ENCODE measurements around the gene TCHHL1. TPM values are rescaled to one million over a fixed set of nuclear protein-coding genes. Genes with fewer than 3 reads are reported as not detected.

Gene TCHHL1
- not detected in 2 replicates for total RNA-seq

- Mint-ChIP-seq H3K9me3 (peaks cover 5% of the 10 kb centered on the region), H3K4me1 (ENCODE audit: low read depth) (no peaks in the 10 kb centered on the region), H3K36me3 (ENCODE audit: low read depth) (no peaks in the 10 kb centered on the region), H3K4me3 (no peak within 1 kb of the TSS), H3K27me3 (ENCODE audit: insufficient read depth) (peaks cover 29% of the 10 kb centered on the region), H3K27ac (no peak within 1 kb of the TSS)
- intact Hi-C loops (cut with micrococcal nuclease), result no loop called here
- DNase-seq (ENCODE audit: low spot score), result no peak
Measured at GRCh38 chr1:152089014-152089674, at the start of gene TCHHL1. Gene TCHHL1, minus strand, starts transcription at chr1:152089064. Its CDS starts 921 bp downstream, at chr1:152088143.

GRCh38 chr1:152137215-152137614 is 48.4 kb upstream of the TCHHL1 start:
- H3K27ac Mint-ChIP-seq, result no peak overlapping the region
- no peaks in the 10 kb centered on the region for H3K4me1 Mint-ChIP-seq (ENCODE audit: low read depth)
- H3K27me3 Mint-ChIP-seq (ENCODE audit: insufficient read depth), result peaks cover 31% of the 10 kb centered on the region
- no peaks in the 10 kb centered on the region for H3K36me3 Mint-ChIP-seq (ENCODE audit: low read depth)
- H3K9me3 Mint-ChIP-seq, result no peaks in the 10 kb centered on the region
- no peak for DNase-seq (ENCODE audit: low spot score)
- intact Hi-C loops (cut with micrococcal nuclease), result no loop called here
- H3K4me3 Mint-ChIP-seq, result no peak overlapping the region

GRCh38 chr1:152130186-152130585 is 41.3 kb upstream of the TCHHL1 start:
- Mint-ChIP-seq H3K9me3 (no peaks in the 10 kb centered on the region), H3K27me3 (ENCODE audit: insufficient read depth) (peaks cover 52% of the 10 kb centered on the region), H3K4me1 (ENCODE audit: low read depth) (no peaks in the 10 kb centered on the region), H3K4me3 (no peak overlapping the region), H3K27ac (no peak overlapping the region), H3K36me3 (ENCODE audit: low read depth) (no peaks in the 10 kb centered on the region)
- intact Hi-C loops (cut with micrococcal nuclease), result no loop called here
- no peak for DNase-seq (ENCODE audit: low spot score)

GRCh38 chr1:152127673-152128072 is 38.8 kb upstream of the TCHHL1 start:
- Mint-ChIP-seq H3K4me1 (ENCODE audit: low read depth) (no peaks in the 10 kb centered on the region), H3K9me3 (no peaks in the 10 kb centered on the region), H3K4me3 (no peak overlapping the region), H3K27ac (no peak overlapping the region), H3K27me3 (ENCODE audit: insufficient read depth) (peaks cover 48% of the 10 kb centered on the region), H3K36me3 (ENCODE audit: low read depth) (no peaks in the 10 kb centered on the region)
- intact Hi-C loops (cut with micrococcal nuclease), result no loop called here
- no peak for DNase-seq (ENCODE audit: low spot score)

GRCh38 chr1:152125834-152126443 is 37.1 kb upstream of the TCHHL1 start:
- Mint-ChIP-seq H3K27me3 (ENCODE audit: insufficient read depth) (peaks cover 59% of the 10 kb centered on the region), H3K36me3 (ENCODE audit: low read depth) (no peaks in the 10 kb centered on the region)
- intact Hi-C loops (cut with micrococcal nuclease), result no loop called here

GRCh38 chr1:152118915-152119314 is 30.1 kb upstream of the TCHHL1 start:
- no peak overlapping the region for H3K27ac Mint-ChIP-seq
- no peak overlapping the region for H3K4me3 Mint-ChIP-seq
- intact Hi-C loops (cut with micrococcal nuclease), result no loop called here
- DNase-seq (ENCODE audit: low spot score), result no peak
- H3K4me1 Mint-ChIP-seq (ENCODE audit: low read depth), result no peaks in the 10 kb centered on the region
- no peaks in the 10 kb centered on the region for H3K9me3 Mint-ChIP-seq
- peaks cover 49% of the 10 kb centered on the region for H3K27me3 Mint-ChIP-seq (ENCODE audit: insufficient read depth)
- no peaks in the 10 kb centered on the region for H3K36me3 Mint-ChIP-seq (ENCODE audit: low read depth)

More at GRCh38 chr1:152125834-152126443, 37.1 kb upstream of the TCHHL1 start:
- Mint-ChIP-seq H3K4me3 (no peak overlapping the region), H3K27ac (no peak overlapping the region), H3K9me3 (no peaks in the 10 kb centered on the region), H3K4me1 (ENCODE audit: low read depth) (no peaks in the 10 kb centered on the region)
- DNase-seq (ENCODE audit: low spot score), result no peak

GRCh38 chr1:152115344-152115743 is 26.5 kb upstream of the TCHHL1 start, which contains the start of gene TCHH:
Gene TCHH, minus strand, starts transcription at chr1:152115444. Its CDS starts 1,364 bp downstream, at chr1:152114080.
- Mint-ChIP-seq H3K27ac (no peak within 1 kb of the TSS), H3K36me3 (ENCODE audit: low read depth) (peaks cover 1% of the 10 kb centered on the region), H3K9me3 (no peaks in the 10 kb centered on the region), H3K27me3 (ENCODE audit: insufficient read depth) (peaks cover 28% of the 10 kb centered on the region), H3K4me1 (ENCODE audit: low read depth) (no peaks in the 10 kb centered on the region), H3K4me3 (no peak within 1 kb of the TSS)
- intact Hi-C loops (cut with micrococcal nuclease), result no loop called here
- DNase-seq (ENCODE audit: low spot score), result no peak

GRCh38 chr1:152112885-152113432 is 24.1 kb upstream of the TCHHL1 start:
- H3K4me1 Mint-ChIP-seq (ENCODE audit: low read depth), result peaks cover 5% of the 10 kb centered on the region
- H3K4me3 Mint-ChIP-seq, result no peak overlapping the region
- peaks cover 1% of the 10 kb centered on the region for H3K36me3 Mint-ChIP-seq (ENCODE audit: low read depth)
- intact Hi-C loops (cut with micrococcal nuclease), result loop anchor here (2.0 to 5.0 kb wide), 2 partner anchors 61 to 76 kb away; no protein-coding TSS in a partner anchor
- H3K27me3 Mint-ChIP-seq (ENCODE audit: insufficient read depth), result peaks cover 21% of the 10 kb centered on the region
- no peaks in the 10 kb centered on the region for H3K9me3 Mint-ChIP-seq
- DNase-seq (ENCODE audit: low spot score), result no peak
- H3K27ac Mint-ChIP-seq, result no peak overlapping the region

- Mint-ChIP-seq H3K27ac (no peak overlapping the region), H3K36me3 (ENCODE audit: low read depth) (peaks cover 6% of the 10 kb centered on the region), H3K27me3 (ENCODE audit: insufficient read depth) (peaks cover 25% of the 10 kb centered on the region), H3K4me1 (ENCODE audit: low read depth) (peaks cover 11% of the 10 kb centered on the region), H3K9me3 (peaks cover 4% of the 10 kb centered on the region), H3K4me3 (no peak overlapping the region)
- no peak for DNase-seq (ENCODE audit: low spot score)
- intact Hi-C loops (cut with micrococcal nuclease), result loop anchor here (2.0 to 5.0 kb wide), 2 partner anchors 60 to 77 kb away; no protein-coding TSS in a partner anchor
Measured at GRCh38 chr1:152112101-152112884, 23.4 kb upstream of the TCHHL1 start.

- peak; percentile 19 for DNase-seq (ENCODE audit: low spot score)
- H3K4me1 Mint-ChIP-seq (ENCODE audit: low read depth), result peaks cover 12% of the 10 kb centered on the region
- intact Hi-C loops (cut with micrococcal nuclease), result loop anchor here (2.0 to 5.0 kb wide), 2 partner anchors 17 to 59 kb away; no protein-coding TSS in a partner anchor
- no peak overlapping the region for H3K27ac Mint-ChIP-seq
- peaks cover 4% of the 10 kb centered on the region for H3K9me3 Mint-ChIP-seq
- peaks cover 7% of the 10 kb centered on the region for H3K36me3 Mint-ChIP-seq (ENCODE audit: low read depth)
- no peak overlapping the region for H3K4me3 Mint-ChIP-seq
- H3K27me3 Mint-ChIP-seq (ENCODE audit: insufficient read depth), result peaks cover 24% of the 10 kb centered on the region
Measured at GRCh38 chr1:152111515-152111968, 22.7 kb upstream of the TCHHL1 start.

GRCh38 chr1:152110860-152111514 is 22.1 kb upstream of the TCHHL1 start:
- DNase-seq (ENCODE audit: low spot score), result peak; percentile 5
- intact Hi-C loops (cut with micrococcal nuclease), result loop anchor here (2.0 to 5.0 kb wide), 2 partner anchors 16 to 59 kb away; no protein-coding TSS in a partner anchor
- Mint-ChIP-seq H3K27ac (no peak overlapping the region), H3K27me3 (ENCODE audit: insufficient read depth) (peaks cover 24% of the 10 kb centered on the region), H3K9me3 (peaks cover 4% of the 10 kb centered on the region), H3K4me1 (ENCODE audit: low read depth) (peaks cover 12% of the 10 kb centered on the region), H3K36me3 (ENCODE audit: low read depth) (peaks cover 7% of the 10 kb centered on the region), H3K4me3 (no peak overlapping the region)

GRCh38 chr1:152110365-152110859 is 21.5 kb upstream of the TCHHL1 start:
- Mint-ChIP-seq H3K9me3 (peaks cover 4% of the 10 kb centered on the region), H3K4me1 (ENCODE audit: low read depth) (peaks cover 12% of the 10 kb centered on the region), H3K36me3 (ENCODE audit: low read depth) (peaks cover 7% of the 10 kb centered on the region), H3K27ac (no peak overlapping the region), H3K27me3 (ENCODE audit: insufficient read depth) (peaks cover 27% of the 10 kb centered on the region), H3K4me3 (no peak overlapping the region)
- peak; percentile 5 for DNase-seq (ENCODE audit: low spot score)
- intact Hi-C loops (cut with micrococcal nuclease), result loop anchor here (2.0 to 5.0 kb wide), 2 partner anchors 16 to 58 kb away; no protein-coding TSS in a partner anchor

All from activated T-helper 1 cell treated with anti-CD3 and anti-CD28 coated beads, Interleukin-12 subunit alpha, Interleukin-12 subunit beta, Interleukin-2, Interleukin-4 antibody, amounts not matched to agents 30 ng/mL and 10 ng/mL and 1 ng/mL, durations not matched to agents 14 hours and 24 hours and 36 hours (primary cell).